ENCODE measurements around the gene TMEM255A. TPM values are rescaled to one million over a fixed set of nuclear protein-coding genes. Genes with fewer than 3 reads are reported as not detected.

Gene TMEM255A
- total and polyA plus RNA-seq, 2 of the 13 experiments (the other 11 are each of a cell fraction or from before 2014, with no cell fraction given) = 0.13 to 0.40 TPM

- TF ChIP-seq MAZ (IDR thresholded peaks at IDR 0.05; ENCODE audit: borderline replicate concordance, low read depth, low read length) (0 out of 2 replicates have a peak, but pooled peaks have one; percentile 30), MAZ (CRISPR knock-in tag; IDR thresholded peaks at IDR 0.05; ENCODE audit: low read depth) (peak; percentile 48; the same call in 1 of the 2 replicates), ZBTB42 (CRISPR knock-in tag; IDR thresholded peaks at IDR 0.05) (no peak), RNF2 (conservative IDR thresholded peaks at IDR 0.05; ENCODE audit: low read depth) (peak; percentile 71), RFX5 (IDR thresholded peaks at IDR 0.05; ENCODE audit: low read depth, low read length) (no peak), ZNF7 (CRISPR knock-in tag; IDR thresholded peaks at IDR 0.05) (no peak), ZNF546 (CRISPR knock-in tag; conservative IDR thresholded peaks at IDR 0.05) (no peak), TBX2 (CRISPR knock-in tag; IDR thresholded peaks at IDR 0.05; ENCODE audit: borderline replicate concordance) (no peak; the same call in 1 of the 2 replicates), MYNN (CRISPR knock-in tag; IDR thresholded peaks at IDR 0.05; ENCODE audit: low read depth) (no peak), PRDM15 (CRISPR knock-in tag; IDR thresholded peaks at IDR 0.05) (no peak), ZNF136 (CRISPR knock-in tag; IDR thresholded peaks at IDR 0.05; ENCODE audit: low read depth) (no peak), JUND (CRISPR knock-in tag; IDR thresholded peaks at IDR 0.05) (no peak), ZNF782 (CRISPR knock-in tag; IDR thresholded peaks at IDR 0.05; ENCODE audit: borderline replicate concordance) (peak; percentile 62; the same call in 1 of the 2 replicates), ZNF501 (CRISPR knock-in tag; IDR thresholded peaks at IDR 0.05) (0 out of 2 replicates have a peak, but pooled peaks have one; percentile 23), ZSCAN30 (CRISPR knock-in tag; IDR thresholded peaks at IDR 0.05) (no peak)
- TF ChIP-seq, protein P1, sequence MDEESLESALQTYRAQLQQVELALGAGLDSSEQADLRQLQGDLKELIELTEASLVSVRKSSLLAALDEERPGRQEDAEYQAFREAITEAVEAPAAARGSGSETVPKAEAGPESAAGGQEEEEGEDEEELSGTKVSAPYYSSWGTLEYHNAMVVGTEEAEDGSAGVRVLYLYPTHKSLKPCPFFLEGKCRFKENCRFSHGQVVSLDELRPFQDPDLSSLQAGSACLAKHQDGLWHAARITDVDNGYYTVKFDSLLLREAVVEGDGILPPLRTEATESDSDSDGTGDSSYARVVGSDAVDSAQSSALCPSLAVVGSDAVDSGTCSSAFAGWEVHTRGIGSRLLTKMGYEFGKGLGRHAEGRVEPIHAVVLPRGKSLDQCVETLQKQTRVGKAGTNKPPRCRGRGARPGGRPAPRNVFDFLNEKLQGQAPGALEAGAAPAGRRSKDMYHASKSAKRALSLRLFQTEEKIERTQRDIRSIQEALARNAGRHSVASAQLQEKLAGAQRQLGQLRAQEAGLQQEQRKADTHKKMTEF (CRISPR knock-in tag; IDR thresholded peaks at IDR 0.05) = peak; percentile 67; the same call in 1 of the 2 replicates
- TF ChIP-seq, protein P2, sequence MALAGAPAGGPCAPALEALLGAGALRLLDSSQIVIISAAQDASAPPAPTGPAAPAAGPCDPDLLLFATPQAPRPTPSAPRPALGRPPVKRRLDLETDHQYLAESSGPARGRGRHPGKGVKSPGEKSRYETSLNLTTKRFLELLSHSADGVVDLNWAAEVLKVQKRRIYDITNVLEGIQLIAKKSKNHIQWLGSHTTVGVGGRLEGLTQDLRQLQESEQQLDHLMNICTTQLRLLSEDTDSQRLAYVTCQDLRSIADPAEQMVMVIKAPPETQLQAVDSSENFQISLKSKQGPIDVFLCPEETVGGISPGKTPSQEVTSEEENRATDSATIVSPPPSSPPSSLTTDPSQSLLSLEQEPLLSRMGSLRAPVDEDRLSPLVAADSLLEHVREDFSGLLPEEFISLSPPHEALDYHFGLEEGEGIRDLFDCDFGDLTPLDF (CRISPR knock-in tag; IDR thresholded peaks at IDR 0.05) = 0 out of 2 replicates have a peak, but pooled peaks have one; percentile 57
- TF ChIP-seq, protein P3, sequence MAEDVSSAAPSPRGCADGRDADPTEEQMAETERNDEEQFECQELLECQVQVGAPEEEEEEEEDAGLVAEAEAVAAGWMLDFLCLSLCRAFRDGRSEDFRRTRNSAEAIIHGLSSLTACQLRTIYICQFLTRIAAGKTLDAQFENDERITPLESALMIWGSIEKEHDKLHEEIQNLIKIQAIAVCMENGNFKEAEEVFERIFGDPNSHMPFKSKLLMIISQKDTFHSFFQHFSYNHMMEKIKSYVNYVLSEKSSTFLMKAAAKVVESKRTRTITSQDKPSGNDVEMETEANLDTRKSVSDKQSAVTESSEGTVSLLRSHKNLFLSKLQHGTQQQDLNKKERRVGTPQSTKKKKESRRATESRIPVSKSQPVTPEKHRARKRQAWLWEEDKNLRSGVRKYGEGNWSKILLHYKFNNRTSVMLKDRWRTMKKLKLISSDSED (CRISPR knock-in tag; IDR thresholded peaks at IDR 0.05) = no peak
- TF ChIP-seq, protein P4, sequence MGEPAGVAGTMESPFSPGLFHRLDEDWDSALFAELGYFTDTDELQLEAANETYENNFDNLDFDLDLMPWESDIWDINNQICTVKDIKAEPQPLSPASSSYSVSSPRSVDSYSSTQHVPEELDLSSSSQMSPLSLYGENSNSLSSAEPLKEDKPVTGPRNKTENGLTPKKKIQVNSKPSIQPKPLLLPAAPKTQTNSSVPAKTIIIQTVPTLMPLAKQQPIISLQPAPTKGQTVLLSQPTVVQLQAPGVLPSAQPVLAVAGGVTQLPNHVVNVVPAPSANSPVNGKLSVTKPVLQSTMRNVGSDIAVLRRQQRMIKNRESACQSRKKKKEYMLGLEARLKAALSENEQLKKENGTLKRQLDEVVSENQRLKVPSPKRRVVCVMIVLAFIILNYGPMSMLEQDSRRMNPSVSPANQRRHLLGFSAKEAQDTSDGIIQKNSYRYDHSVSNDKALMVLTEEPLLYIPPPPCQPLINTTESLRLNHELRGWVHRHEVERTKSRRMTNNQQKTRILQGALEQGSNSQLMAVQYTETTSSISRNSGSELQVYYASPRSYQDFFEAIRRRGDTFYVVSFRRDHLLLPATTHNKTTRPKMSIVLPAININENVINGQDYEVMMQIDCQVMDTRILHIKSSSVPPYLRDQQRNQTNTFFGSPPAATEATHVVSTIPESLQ (CRISPR knock-in tag; conservative IDR thresholded peaks at IDR 0.05) = no peak
Measured at GRCh38 chrX:120250522-120251271, 60.6 kb downstream of the TMEM255A start, which contains the start of gene ZBTB33 (continued).
